Effector CD8-positive, alpha-beta T cell (primary cell): ENCODE results near the gene PRAMEF26.
"Not testable (repeated sequence)": the region's sequence is repeated elsewhere in the genome, so short reads cannot be mapped to it uniquely, and the experiment has no call there.

Experiments
- DNase-seq: peaks from one replicate; lab custom pipeline; 2025; lab: John Stamatoyannopoulos, UW
- total RNA-seq, 4 experiments: gene quantifications; one replicate each; lab custom pipeline; 2026; lab: John Stamatoyannopoulos, UW

Gene PRAMEF26
- total RNA-seq: 0 reads per million in 4 experiments

GRCh38 chr1:13155909-13156308 lies at the start of gene PRAMEF26:
Gene PRAMEF26, minus strand, starts transcription at chr1:13156009. Its CDS starts 2,914 bp downstream, at chr1:13153095.
- not testable (repeated sequence) for DNase-seq

GRCh38 chr1:13201309-13201708 lies 45.5 kb upstream of the PRAMEF26 start, which contains the start of gene PRAMEF13:
Gene PRAMEF13, minus strand, starts transcription at chr1:13201409. Its CDS starts 1,820 bp downstream, at chr1:13199589.
- DNase-seq: not testable (repeated sequence)

- not testable (repeated sequence) for DNase-seq
Measured at GRCh38 chr1:13171548-13171947, 15.7 kb upstream of the PRAMEF26 start, which contains the start of gene PRAMEF9. Gene PRAMEF9, plus strand, starts transcription at chr1:13171848. Its CDS starts 3,433 bp downstream, at chr1:13175281.

GRCh38 chr1:13165531-13165930 lies 9.7 kb upstream of the PRAMEF26 start, which contains the start of gene HNRNPCL4:
Gene HNRNPCL4, minus strand, starts transcription at chr1:13165631. Its CDS starts 164 bp downstream, at chr1:13165467.
- not testable (repeated sequence) for DNase-seq

- not testable (repeated sequence) for DNase-seq
Measured at GRCh38 chr1:13116754-13117153, 39.1 kb downstream of the PRAMEF26 start, which contains the start of gene HNRNPCL2. Gene HNRNPCL2, minus strand, starts transcription at chr1:13116854. Its CDS starts 454 bp downstream, at chr1:13116400.
